Endothelial cell of umbilical vein (primary cell): ENCODE results near the gene AIG1. TPM values are rescaled to one million over a fixed set of nuclear protein-coding genes. Genes with fewer than 3 reads are reported as not detected.

Experiments used
- BruUV-seq: library from RNA; stranded (reverse); fragments of 400-500 nt; replicated peaks from 2 replicates; lab custom pipeline; 2021; lab: Mats Ljungman, UMichigan
- CTCF ChIA-PET: fragments of 300-600, 350-600 bp; sonication (Branson Sonifier 250); formaldehyde crosslinking; loops from one replicate; lab custom pipeline; 2021; ENCODE audit warnings: antibody characterized with exemption, inconsistent platforms; lab: Charles Lee
- POLR2A ChIA-PET: fragments of 300-600, 350-600 bp; sonication (Branson Sonifier 250); formaldehyde crosslinking; loops from one replicate; lab custom pipeline; 2021; ENCODE audit warnings: antibody characterized with exemption, inconsistent platforms; lab: Charles Lee
- DNase-seq: peaks from one replicate; pipeline ENCODE4 v3.0.0-alpha.2; 2011; ENCODE audit warnings: low read depth, low spot score
- FAIRE-seq: peaks from 2 replicates; lab custom pipeline; 2011; peaks lifted over from hg19 to GRCh38; lab: Jason Lieb, UNC
- H2AFZ ChIP-seq: 2 replicates; pipeline ENCODE4 v1.6.0; 2012; ENCODE audit warnings: low read depth, low read length, control low read depth, inconsistent platforms
- H3K27ac ChIP-seq: 2 replicates; pipeline ENCODE4 v1.5.1; 2011; ENCODE audit warnings: low read depth, mild to moderate bottlenecking, control low read depth, low read length, moderate library complexity; ENCODE audit not compliant: insufficient read depth
- H3K27me3 ChIP-seq, 2 experiments: 2 replicates each; pipeline versions ENCODE4 v1.6.0 to v1.6.1; 2011; ENCODE audit warnings: low read length in 2 of 2, mixed read lengths in 1 of 2; ENCODE audit not compliant: control insufficient read depth in 2 of 2, insufficient read depth in 2 of 2
- H3K36me3 ChIP-seq, 2 experiments: 2 replicates in 1 of 2; 3 replicates in 1 of 2; pipeline ENCODE4 v1.5.1; 2011; ENCODE audit warnings: low read length in 2 of 2, mild to moderate bottlenecking in 1 of 2, moderate library complexity in 1 of 2; ENCODE audit not compliant: control insufficient read depth in 2 of 2, insufficient read depth in 2 of 2; ENCODE audit errors: extremely low read depth in 1 of 2
- H3K4me1 ChIP-seq: 3 replicates; pipeline ENCODE4 v1.5.1; 2011; ENCODE audit warnings: mild to moderate bottlenecking, low read length; ENCODE audit not compliant: control insufficient read depth, insufficient read depth; ENCODE audit errors: extremely low read depth
- H3K4me2 ChIP-seq: 2 replicates; pipeline ENCODE4 v1.6.1; 2011; ENCODE audit warnings: low read length, control low read depth, mixed read lengths; ENCODE audit not compliant: insufficient read depth
- H3K4me3 ChIP-seq, 3 experiments: fragments of 200-600 bp in 1 of 3; sonication (generic), shearing (Covaris generic) in 1 of 3; replicated peaks in 1 of 3; 2 replicates each; pipeline ENCODE4 v1.5.1; 2011 to 2016; ENCODE audit warnings: control low read depth in 3 of 3, low read length in 3 of 3, mild to moderate bottlenecking in 2 of 3, inconsistent platforms in 1 of 3, low read depth in 1 of 3, moderate library complexity in 1 of 3; ENCODE audit not compliant: insufficient read depth in 1 of 3
- H3K79me2 ChIP-seq: 2 replicates; pipeline ENCODE4 v1.6.0; 2012; ENCODE audit warnings: low read length, inconsistent platforms; ENCODE audit not compliant: control insufficient read depth, insufficient read depth
- H3K9ac ChIP-seq: replicated peaks from 2 replicates; pipeline ENCODE3; 2011; ENCODE audit warnings: low read length, control low read depth; ENCODE audit not compliant: insufficient read depth; ENCODE audit errors: extremely low read depth
- H3K9me1 ChIP-seq: replicated peaks from 3 replicates; pipeline ENCODE4 v1.6.0; 2011; ENCODE audit warnings: mild to moderate bottlenecking, low read length; ENCODE audit not compliant: control insufficient read depth, insufficient read depth; ENCODE audit errors: extremely low read depth
- H3K9me3 ChIP-seq: replicated peaks from 2 replicates; pipeline ENCODE4 v1.5.1; 2012; ENCODE audit warnings: low read length, inconsistent platforms; ENCODE audit not compliant: control insufficient read depth, insufficient read depth
- H4K20me1 ChIP-seq: replicated peaks from 2 replicates; pipeline ENCODE3; 2011; ENCODE audit warnings: mild to moderate bottlenecking, low read length; ENCODE audit not compliant: control insufficient read depth, insufficient read depth; ENCODE audit errors: extremely low read depth
- CTCF ChIP-seq, 2 donors: IDR thresholded peaks; 1 replicate in 1 of 2; 2 replicates in 1 of 2; pipeline ENCODE4 v1.5.1; 2011; ENCODE audit warnings: low read length in 2 of 2, mild to moderate bottlenecking in 2 of 2, moderate library complexity in 2 of 2, control low read depth in 1 of 2, inconsistent platforms in 1 of 2, low read depth in 1 of 2; ENCODE audit not compliant: insufficient read depth in 1 of 2; ENCODE audit errors: extremely low read depth in 1 of 2
- EZH2 ChIP-seq: IDR thresholded peaks from 2 replicates; pipeline ENCODE4 v1.6.1; 2012; ENCODE audit warnings: borderline replicate concordance, low read depth, mild to moderate bottlenecking, moderate library complexity, low read length, inconsistent platforms; ENCODE audit not compliant: severe bottlenecking
- FOS ChIP-seq: IDR thresholded peaks from 2 replicates; pipeline ENCODE4 v1.6.1; 2011; ENCODE audit warnings: mild to moderate bottlenecking, low read length, moderate library complexity, borderline replicate concordance; ENCODE audit not compliant: insufficient read depth
- GATA2 ChIP-seq: IDR thresholded peaks from 2 replicates; pipeline ENCODE4 v1.7.0; 2011; ENCODE audit warnings: low read depth, mild to moderate bottlenecking, moderate library complexity, mixed read lengths, low read length; ENCODE audit not compliant: insufficient read length, insufficient read depth
- JUN ChIP-seq: IDR thresholded peaks from 2 replicates; pipeline ENCODE4 v1.6.1; 2011; ENCODE audit warnings: borderline replicate concordance, low read depth; ENCODE audit not compliant: insufficient read length, insufficient read depth
- MYC ChIP-seq: IDR thresholded peaks from one replicate; pipeline ENCODE4 v1.6.1; 2011; ENCODE audit warnings: mild to moderate bottlenecking, low read depth, low read length
- POLR2A ChIP-seq: IDR thresholded peaks from 2 replicates; pipeline ENCODE4 v1.6.1; 2012; ENCODE audit warnings: low read depth, mild to moderate bottlenecking, control low read depth, low read length
- POLR2AphosphoS5 ChIP-seq: IDR thresholded peaks from 2 replicates; pipeline ENCODE4 v1.6.1; 2012; ENCODE audit warnings: low read depth, mild to moderate bottlenecking, control low read depth, low read length, moderate library complexity; ENCODE audit not compliant: insufficient read depth
- dilution Hi-C: fragments of 300-500 bp; cut with MboI; formaldehyde crosslinking; loops from one replicate; pipeline ENCODE4 v1.15.0; 2019; ENCODE audit warnings: low sequenced_read_pairs; ENCODE audit not compliant: extremely low pct_ligation_motif_present
- intact Hi-C: fragments of 100-400 bp; cut with micrococcal nuclease; formaldehyde crosslinking; loops from one replicate; pipeline ENCODE4 v1.10.0; 2022
- polyA plus RNA-seq, 4 experiments: library from polyadenylated mRNA; depleted of rRNA in 3 of 4; stranded (reverse) in 3 of 4; unstranded in 1 of 4; fragments of >200 nt; gene quantifications; 2 replicates each; pipeline versions ENCODE4 v1.2.1 to v1.2.3, GENCODE V29; 2011 to 2012; ENCODE audit warnings: missing spikeins in 1 of 4
- total RNA-seq: library from RNA; stranded (reverse); gene quantifications from 2 replicates; pipeline ENCODE4 v1.2.3, GENCODE V29; 2021
- TF ChIP-seq, protein P1 (sequence below): IDR thresholded peaks from 2 replicates; pipeline ENCODE4 v1.6.1; 2011; ENCODE audit not compliant: insufficient read depth, insufficient read length

Gene AIG1
- total and polyA plus RNA-seq, 2 donors (not counting 3 experiments of a cell fraction or from before 2014, with no cell fraction given) = 17.7 to 22.7 TPM

DNA sequence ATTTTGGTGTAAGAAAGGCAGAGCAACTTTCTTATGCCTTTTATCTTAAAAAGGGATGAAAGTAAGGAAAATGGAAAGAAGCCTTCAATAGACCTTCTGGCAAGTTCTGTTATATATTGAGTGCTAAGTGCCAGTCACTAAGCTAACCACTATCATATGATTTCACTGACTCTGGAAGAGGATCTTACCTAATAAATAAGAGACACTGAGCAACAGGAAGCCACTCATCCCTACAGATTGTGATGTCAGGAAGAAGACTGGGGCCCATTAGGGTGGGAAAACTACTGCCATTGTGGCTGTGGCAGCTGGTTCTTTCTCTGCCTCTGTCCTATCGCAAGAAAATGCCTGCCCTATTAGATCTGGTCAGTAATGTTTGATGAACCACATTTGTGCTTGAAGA is 89.6 kb downstream of the AIG1 start:
- H3K9ac ChIP-seq = no peak overlapping the region
- ChIA-PET CTCF (interaction anchor here (1.2 kb wide), 1 partner anchor 103 kb away, joined by 3 read pairs; no protein-coding TSS in a partner anchor), POLR2A (no interaction called here)
- H4K20me1 ChIP-seq = no peaks in the 10 kb centered on the region
- no peaks in the 10 kb centered on the region for H3K9me1 ChIP-seq
- no peak for TF ChIP-seq FOS
- no peak for TF ChIP-seq MYC
- TF ChIP-seq, protein P1, sequence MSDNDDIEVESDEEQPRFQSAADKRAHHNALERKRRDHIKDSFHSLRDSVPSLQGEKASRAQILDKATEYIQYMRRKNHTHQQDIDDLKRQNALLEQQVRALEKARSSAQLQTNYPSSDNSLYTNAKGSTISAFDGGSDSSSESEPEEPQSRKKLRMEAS = no peak
- TF ChIP-seq JUN = no peak
- no peak for TF ChIP-seq GATA2
- no peak for TF ChIP-seq CTCF (IDR thresholded peaks at IDR 0.05; ENCODE audit: extremely low read depth in 1 of 2, insufficient read depth in 1 of 2, low read depth in 1 of 2, low read length in 2 of 2)
- TF ChIP-seq POLR2AphosphoS5 = no peak
- no peak for TF ChIP-seq POLR2A
- TF ChIP-seq EZH2 = no peak
- H3K79me2 ChIP-seq = no peaks in the 10 kb centered on the region
- no peaks in the 10 kb centered on the region for H3K36me3 ChIP-seq
- no peaks in the 10 kb centered on the region for H3K4me1 ChIP-seq
- no peak overlapping the region for H3K4me3 ChIP-seq
- BruUV-seq = no TSS peak
- no peak for FAIRE-seq
- intact Hi-C loops = no loop called here
- H3K9me3 ChIP-seq = no peaks in the 10 kb centered on the region
- no peak overlapping the region for H2AFZ ChIP-seq
- no peak overlapping the region for H3K4me2 ChIP-seq
- no peak for DNase-seq
- H3K27me3 ChIP-seq = no peaks in the 10 kb centered on the region
- dilution Hi-C loops = no loop called here
- no peak overlapping the region for H3K27ac ChIP-seq
